SU-DHL-6 (cell line): Measurements from ENCODE around the gene NUBP2.

Experiments used
- H2AFZ ChIP-seq: fragments of 200-600 bp; sonication (generic); 2 replicates; pipeline ENCODE4 v1.6.1; 2014; ENCODE audit warnings: low read depth, mild to moderate bottlenecking, moderate library complexity, mixed read lengths, antibody characterized with exemption, low read length; ENCODE audit not compliant: severe bottlenecking
- H3F3A ChIP-seq: fragments of 200-600 bp; shearing (Covaris generic); 2 replicates; pipeline ENCODE4 v1.6.0; 2016; ENCODE audit warnings: antibody characterized with exemption, mild to moderate bottlenecking; ENCODE audit not compliant: insufficient read depth
- H3K27ac ChIP-seq: fragments of 200-600 bp; sonication (generic); 2 replicates; pipeline ENCODE4 v1.5.1; 2016; ENCODE audit warnings: low read depth, mild to moderate bottlenecking, low read length, moderate library complexity, mixed read lengths
- H3K27me3 ChIP-seq: fragments of 200-600 bp; sonication (generic), shearing (Covaris generic); 2 replicates; pipeline ENCODE4 v1.6.0; 2014; ENCODE audit warnings: mild to moderate bottlenecking, low read length
- H3K36me3 ChIP-seq: fragments of 200-600 bp; sonication (generic); 2 replicates; pipeline ENCODE4 v1.6.1; 2014; ENCODE audit warnings: mild to moderate bottlenecking, low read length, mixed read lengths
- H3K4me2 ChIP-seq: fragments of 300-600, 200-600 bp; shearing (Covaris generic), sonication (generic); 2 replicates; pipeline ENCODE4 v1.6.0; 2014; ENCODE audit warnings: low read length, low read depth, mild to moderate bottlenecking; ENCODE audit not compliant: poor library complexity, severe bottlenecking
- H3K4me3 ChIP-seq: fragments of 200-600 bp; sonication (generic); 2 replicates; pipeline ENCODE4 v1.5.1; 2014; ENCODE audit warnings: antibody characterized with exemption, low read length, mild to moderate bottlenecking, mixed read lengths; ENCODE audit not compliant: insufficient read depth, poor library complexity, severe bottlenecking
- H3K79me2 ChIP-seq: fragments of 200-600 bp; sonication (generic); 2 replicates; pipeline ENCODE4 v1.6.1; 2014; ENCODE audit warnings: mild to moderate bottlenecking, low read length, moderate library complexity; ENCODE audit not compliant: insufficient read depth
- H3K9ac ChIP-seq: fragments of 200-600 bp; sonication (generic); 2 replicates; pipeline ENCODE4 v1.7.0; 2014; ENCODE audit warnings: mild to moderate bottlenecking, low read length
- H3K9me2 ChIP-seq: fragments of 200-600 bp; sonication (generic); replicated peaks from 2 replicates; pipeline ENCODE4 v1.6.1; 2014; ENCODE audit warnings: low read length; ENCODE audit not compliant: insufficient read depth
- H3K9me3 ChIP-seq: fragments of 200-600 bp; sonication (generic); 2 replicates; pipeline ENCODE4 v1.6.1; 2014; ENCODE audit warnings: low read length, mixed read lengths; ENCODE audit not compliant: insufficient read depth
- H4K20me1 ChIP-seq: fragments of 200-600 bp; sonication (generic); 2 replicates; pipeline ENCODE4 v1.6.1; 2014; ENCODE audit warnings: low read depth, mild to moderate bottlenecking, antibody characterized with exemption, low read length, moderate library complexity, mixed read lengths
- CTCF ChIP-seq: fragments of 200-600 bp; sonication (generic); IDR thresholded peaks from one replicate; pipeline ENCODE4 v1.5.1; 2017; ENCODE audit warnings: antibody characterized with exemption, mild to moderate bottlenecking, low read length, moderate library complexity; ENCODE audit not compliant: insufficient read depth, poor library complexity, severe bottlenecking
- EZH2phosphoT487 ChIP-seq: fragments of 200-600 bp; sonication (generic), shearing (Covaris generic); conservative IDR thresholded peaks from 2 replicates; pipeline ENCODE4 v1.6.1; 2018; ENCODE audit warnings: mild to moderate bottlenecking, antibody characterized with exemption, low read length, moderate library complexity, mixed read lengths

NUBP2 gene

GRCh38 chr16:1773703-1774447, 8.9 kb upstream of the NUBP2 start:
- Histone ChIP-seq H2AFZ (peak overlapping the region; percentile 37), H3K9me2 (no peaks in the 10 kb centered on the region), H3K27ac (peak overlapping the region; percentile 84), H3K79me2 (peaks cover 16% of the 10 kb centered on the region), H3K27me3 (no peaks in the 10 kb centered on the region), H4K20me1 (no peaks in the 10 kb centered on the region), H3K36me3 (no peaks in the 10 kb centered on the region), H3F3A (peaks cover 16% of the 10 kb centered on the region; the same call in 1 of the 2 replicates), H3K4me2 (peak overlapping the region; percentile 95), H3K4me3 (peak overlapping the region; percentile 90), H3K9ac (peak overlapping the region; percentile 93), H3K9me3 (no peaks in the 10 kb centered on the region)
- no peak for TF ChIP-seq EZH2phosphoT487
- TF ChIP-seq CTCF = no peak

GRCh38 chr16:1774448-1774780, 8.3 kb upstream of the NUBP2 start:
- Histone ChIP-seq H3K4me2 (peak overlapping the region; percentile 95), H3K36me3 (no peaks in the 10 kb centered on the region), H4K20me1 (no peaks in the 10 kb centered on the region), H3K9ac (peak overlapping the region; percentile 93), H2AFZ (no peak overlapping the region), H3K4me3 (peak overlapping the region; percentile 90), H3K27ac (no peak overlapping the region), H3K27me3 (no peaks in the 10 kb centered on the region), H3K9me2 (no peaks in the 10 kb centered on the region), H3K79me2 (peaks cover 16% of the 10 kb centered on the region), H3K9me3 (no peaks in the 10 kb centered on the region), H3F3A (peaks cover 16% of the 10 kb centered on the region; the same call in 1 of the 2 replicates)
- TF ChIP-seq EZH2phosphoT487 (no peak), CTCF (no peak)

GRCh38 chr16:1775006-1775845, 7.5 kb upstream of the NUBP2 start:
- Histone ChIP-seq H3K36me3 (no peaks in the 10 kb centered on the region), H4K20me1 (no peaks in the 10 kb centered on the region), H3K9me3 (no peaks in the 10 kb centered on the region), H3F3A (peaks cover 12% of the 10 kb centered on the region; the same call in 1 of the 2 replicates), H3K27me3 (no peaks in the 10 kb centered on the region), H3K9me2 (no peaks in the 10 kb centered on the region), H3K27ac (no peak overlapping the region), H2AFZ (no peak overlapping the region), H3K4me2 (no peak overlapping the region), H3K4me3 (no peak overlapping the region), H3K9ac (no peak overlapping the region), H3K79me2 (peaks cover 16% of the 10 kb centered on the region)
- TF ChIP-seq CTCF (no peak), EZH2phosphoT487 (no peak)
